BLaER1 (cell line): ENCODE data around the gene CLCA1.

Source experiments
- H3K27ac ChIP-seq: shearing (Covaris generic); formaldehyde crosslinking; 2 replicates; pipeline ENCODE4 v1.8.1; 2022
- H3K27me3 ChIP-seq: shearing (Covaris generic); formaldehyde crosslinking; 2 replicates; pipeline ENCODE4 v1.8.1; 2022
- H3K36me3 ChIP-seq: shearing (Covaris generic); formaldehyde crosslinking; 2 replicates; pipeline ENCODE4 v1.8.1; 2022
- H3K4me1 ChIP-seq: shearing (Covaris generic); formaldehyde crosslinking; 2 replicates; pipeline ENCODE4 v1.8.1; 2022
- H3K4me2 ChIP-seq: shearing (Covaris generic); formaldehyde crosslinking; 2 replicates; pipeline ENCODE4 v1.8.1; 2022
- H3K4me3 ChIP-seq: shearing (Covaris generic); formaldehyde crosslinking; 2 replicates; pipeline ENCODE4 v1.8.1; 2022
- H3K9ac ChIP-seq: shearing (Covaris generic); formaldehyde crosslinking; 2 replicates; pipeline ENCODE4 v1.8.1; 2022
- H3K9me3 ChIP-seq: shearing (Covaris generic); formaldehyde crosslinking; 2 replicates; pipeline ENCODE4 v1.8.1; 2022
- H4K20me1 ChIP-seq: shearing (Covaris generic); formaldehyde crosslinking; 2 replicates; pipeline ENCODE4 v1.8.1; 2022
- Cebpa-rat ChIP-seq: shearing (Covaris generic); IDR thresholded peaks from 2 replicates; pipeline ENCODE4 v1.8.1; 2022

Gene CLCA1

DNA sequence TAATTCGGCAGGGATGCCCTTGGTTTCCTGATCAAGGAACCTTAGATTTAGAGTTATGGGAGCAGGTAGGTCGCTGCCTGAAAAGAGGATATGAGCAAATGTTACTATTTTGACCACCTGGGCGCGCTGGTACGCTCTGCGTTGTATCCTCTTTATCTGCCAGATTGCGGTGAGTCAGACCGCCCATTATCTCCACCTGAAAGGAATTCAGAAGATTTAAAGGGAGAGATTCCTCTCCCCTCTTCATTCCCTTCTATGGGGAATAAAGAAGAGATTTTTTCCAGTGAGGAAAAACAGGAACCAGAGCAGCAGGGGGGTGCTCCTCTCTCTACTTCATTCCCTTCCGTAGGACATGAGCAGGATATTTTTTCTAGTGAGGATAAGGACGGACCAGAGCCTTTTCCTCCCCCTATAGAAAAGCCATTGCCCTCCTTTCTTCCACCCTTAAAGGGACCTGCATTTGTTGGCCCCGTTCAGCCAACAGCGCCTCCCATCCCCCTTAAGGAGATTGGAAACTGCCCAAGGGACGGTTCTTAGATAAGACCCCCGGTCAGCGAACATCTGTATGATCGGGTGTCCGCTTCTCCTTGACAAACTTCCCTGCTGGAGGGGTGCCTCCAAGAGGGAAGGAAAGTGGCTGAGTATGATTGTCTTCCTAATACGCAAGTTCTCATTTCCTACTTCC, 34.1 kb downstream of the CLCA1 start:
- Histone ChIP-seq H3K36me3 (no peaks in the 10 kb centered on the region), H4K20me1 (no peaks in the 10 kb centered on the region), H3K9ac (no peak overlapping the region), H3K4me2 (no peak overlapping the region), H3K9me3 (no peaks in the 10 kb centered on the region), H3K27ac (no peak overlapping the region), H3K4me3 (no peak overlapping the region), H3K4me1 (no peaks in the 10 kb centered on the region), H3K27me3 (no peaks in the 10 kb centered on the region)
- TF ChIP-seq Cebpa-rat: no peak

DNA sequence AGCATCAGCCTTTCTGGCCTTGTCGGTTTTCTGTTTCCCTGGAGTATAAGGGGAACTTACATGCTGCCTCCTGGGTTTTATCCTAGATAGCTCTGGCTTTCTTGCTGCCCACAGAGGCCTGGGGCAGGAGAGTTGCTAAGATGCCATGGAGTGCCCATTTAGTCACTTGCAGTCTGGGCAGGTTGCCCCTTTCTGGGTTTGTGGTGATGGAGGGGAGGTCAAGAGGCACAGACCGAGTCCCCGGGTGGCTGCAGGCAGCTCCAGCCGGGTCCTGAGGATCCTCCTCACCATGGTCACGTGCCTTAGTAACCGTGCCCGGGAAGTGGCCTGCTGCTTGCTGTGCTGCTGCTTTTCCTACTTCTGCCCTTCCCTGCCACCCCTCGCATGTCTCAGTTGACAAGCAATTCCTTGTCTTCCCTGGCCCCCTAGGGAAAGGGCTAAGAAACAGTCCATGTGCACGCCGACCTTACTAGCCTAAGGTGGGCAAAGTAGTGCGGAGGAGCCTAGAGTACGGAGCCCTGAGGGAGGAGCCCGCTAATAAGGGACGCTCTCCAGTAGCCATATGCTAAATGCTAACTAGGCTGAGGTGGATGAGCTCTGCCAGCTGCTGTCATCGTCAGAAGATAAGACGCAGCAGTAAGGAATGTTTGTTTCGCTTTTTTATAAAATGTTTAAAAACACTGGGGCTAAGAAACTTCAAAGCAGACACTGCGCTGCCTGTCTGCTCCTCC, 34.8 kb downstream of the CLCA1 start:
- no peak for TF ChIP-seq Cebpa-rat
- Histone ChIP-seq H3K36me3 (no peaks in the 10 kb centered on the region), H3K27me3 (no peaks in the 10 kb centered on the region), H3K9me3 (no peaks in the 10 kb centered on the region), H3K9ac (no peak overlapping the region), H4K20me1 (no peaks in the 10 kb centered on the region), H3K4me3 (no peak overlapping the region), H3K27ac (no peak overlapping the region), H3K4me1 (no peaks in the 10 kb centered on the region), H3K4me2 (no peak overlapping the region)

DNA sequence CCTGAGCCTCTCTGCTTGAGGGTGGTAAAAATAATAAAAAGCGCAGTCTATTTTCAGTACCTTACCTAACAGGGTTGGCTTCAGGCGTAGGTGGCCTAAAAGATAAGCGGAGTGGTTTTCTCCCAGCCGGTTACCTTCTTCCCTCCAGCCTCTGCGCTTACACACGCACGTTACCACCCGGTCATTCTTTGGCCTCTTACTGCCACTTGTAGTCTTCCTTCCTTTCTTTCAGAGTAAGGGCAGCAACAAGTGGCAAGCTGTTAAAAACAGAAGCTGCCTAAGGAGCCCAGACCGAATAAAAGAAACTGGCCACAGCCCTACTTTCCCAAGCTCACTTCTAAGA, 35.4 kb downstream of the CLCA1 start:
- Histone ChIP-seq H4K20me1 (no peaks in the 10 kb centered on the region), H3K9ac (no peak overlapping the region), H3K36me3 (no peaks in the 10 kb centered on the region), H3K4me2 (no peak overlapping the region), H3K4me1 (no peaks in the 10 kb centered on the region), H3K4me3 (no peak overlapping the region), H3K27ac (no peak overlapping the region), H3K27me3 (no peaks in the 10 kb centered on the region), H3K9me3 (no peaks in the 10 kb centered on the region)
- TF ChIP-seq Cebpa-rat: no peak

DNA sequence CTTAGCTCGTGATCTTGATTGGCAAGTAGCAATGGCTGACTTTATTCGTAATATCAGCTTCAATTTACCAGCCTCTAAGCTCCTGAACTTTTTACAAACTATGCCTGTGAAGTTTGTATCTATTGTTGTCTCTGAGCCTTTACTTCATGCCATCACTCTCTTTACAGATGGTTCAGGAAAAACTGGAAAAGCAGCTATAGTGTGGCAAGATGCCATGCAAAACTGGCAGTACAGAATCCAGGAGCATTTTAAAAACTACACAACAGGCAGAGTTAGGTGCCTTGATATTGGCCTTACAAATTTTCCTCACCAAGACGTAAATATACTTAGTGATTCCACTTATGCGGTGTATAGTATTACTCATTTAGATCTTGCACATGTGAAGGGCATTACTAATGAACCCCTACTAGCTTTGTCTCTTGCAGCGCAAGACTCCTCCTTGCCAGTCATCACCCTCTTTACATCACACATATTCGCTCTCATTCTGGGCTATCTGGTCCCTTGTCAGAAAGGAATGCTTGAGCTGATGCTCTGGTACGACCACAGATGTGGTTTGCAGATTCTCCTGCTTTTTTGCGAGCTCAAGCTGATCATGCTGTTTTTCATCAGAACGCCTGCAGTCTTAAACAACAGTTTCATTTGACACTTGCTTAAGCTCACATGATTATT, 36.3 kb downstream of the CLCA1 start:
- H3K27ac ChIP-seq: no peak overlapping the region

DNA sequence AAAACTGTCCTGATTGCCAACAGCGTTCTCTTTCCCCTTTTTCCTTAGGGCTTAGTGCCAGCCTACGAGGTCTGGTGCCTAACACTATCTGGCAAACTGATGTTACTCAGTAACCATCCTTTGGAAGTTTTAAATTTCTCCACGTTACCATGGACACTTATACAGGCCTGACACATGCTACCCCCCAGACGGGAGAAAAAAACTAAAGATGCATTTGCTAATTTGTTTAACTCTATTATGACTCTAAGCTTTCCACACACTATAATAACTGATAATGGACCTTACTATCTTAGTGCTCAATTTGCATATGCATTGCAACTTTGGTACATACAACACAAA, 36.8 kb downstream of the CLCA1 start:
- Histone ChIP-seq H3K4me1 (no peaks in the 10 kb centered on the region), H3K4me2 (no peak overlapping the region), H4K20me1 (no peaks in the 10 kb centered on the region), H3K36me3 (no peaks in the 10 kb centered on the region), H3K27me3 (no peaks in the 10 kb centered on the region), H3K27ac (no peak overlapping the region), H3K4me3 (no peak overlapping the region), H3K9me3 (no peaks in the 10 kb centered on the region), H3K9ac (no peak overlapping the region)
- TF ChIP-seq Cebpa-rat: no peak

More for the DNA sequence above, 36.3 kb downstream of the CLCA1 start:
- Histone ChIP-seq H4K20me1 (no peaks in the 10 kb centered on the region), H3K36me3 (no peaks in the 10 kb centered on the region), H3K4me3 (no peak overlapping the region), H3K9me3 (no peaks in the 10 kb centered on the region), H3K9ac (no peak overlapping the region), H3K4me1 (no peaks in the 10 kb centered on the region), H3K27me3 (no peaks in the 10 kb centered on the region), H3K4me2 (no peak overlapping the region)
- no peak for TF ChIP-seq Cebpa-rat

DNA sequence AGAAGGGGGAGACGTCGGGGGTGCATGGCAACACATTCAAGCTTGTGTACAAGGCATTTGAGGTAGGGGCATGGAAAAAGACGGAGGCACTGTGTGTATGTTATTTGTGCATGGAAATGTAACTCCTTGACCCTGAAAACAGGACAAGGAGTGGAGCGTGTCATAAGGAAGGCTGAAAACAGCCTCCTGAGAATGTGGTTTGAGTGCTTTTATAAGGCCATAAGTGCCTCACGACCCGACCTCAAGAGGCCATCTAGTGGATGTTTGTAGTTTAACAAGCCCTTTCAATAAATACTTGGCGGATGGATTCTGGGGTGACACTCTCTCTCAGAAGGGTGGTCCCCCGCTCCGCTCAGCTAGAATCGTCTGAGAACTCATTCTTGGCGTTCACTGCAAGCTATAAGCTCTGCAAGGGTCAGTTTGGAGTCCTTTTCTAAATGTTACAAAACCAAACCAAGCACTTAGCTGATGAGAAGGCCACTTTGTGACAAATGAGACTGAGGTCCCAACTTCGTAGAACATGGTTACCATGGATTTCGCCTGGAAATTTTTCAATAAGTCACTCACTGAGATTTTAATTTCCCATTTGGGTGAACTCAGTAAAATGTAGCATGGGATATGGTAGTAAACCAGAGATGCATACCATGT, 39.3 kb downstream of the CLCA1 start:
- Histone ChIP-seq H4K20me1 (no peaks in the 10 kb centered on the region), H3K27me3 (no peaks in the 10 kb centered on the region), H3K9me3 (no peaks in the 10 kb centered on the region), H3K27ac (no peak overlapping the region), H3K4me1 (no peaks in the 10 kb centered on the region), H3K4me2 (no peak overlapping the region), H3K9ac (no peak overlapping the region), H3K4me3 (no peak overlapping the region), H3K36me3 (no peaks in the 10 kb centered on the region)
- TF ChIP-seq Cebpa-rat: no peak

DNA sequence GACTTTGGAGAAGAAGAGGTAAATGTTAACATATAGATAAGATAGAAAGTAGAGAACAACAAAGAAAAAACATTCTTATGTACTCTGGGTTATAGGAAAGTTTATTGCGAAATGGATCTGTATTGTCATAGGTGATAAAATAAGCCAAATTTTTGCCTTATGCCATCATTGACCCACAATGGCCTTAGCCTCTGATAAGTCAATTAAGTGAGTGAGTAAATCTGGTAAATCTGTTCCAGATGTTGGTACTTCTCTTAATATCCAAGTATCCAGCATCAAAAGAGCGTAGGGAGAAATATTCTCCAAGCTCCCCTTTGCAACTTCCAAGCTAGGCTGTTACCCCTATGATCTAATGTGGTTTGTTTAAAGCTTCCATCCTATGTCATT, 39.8 kb downstream of the CLCA1 start:
- H4K20me1 ChIP-seq: no peaks in the 10 kb centered on the region
- no peak overlapping the region for H3K4me3 ChIP-seq
- H3K4me2 ChIP-seq: no peak overlapping the region
- no peak overlapping the region for H3K27ac ChIP-seq
- no peaks in the 10 kb centered on the region for H3K4me1 ChIP-seq
- no peak overlapping the region for H3K9ac ChIP-seq
- H3K36me3 ChIP-seq: no peaks in the 10 kb centered on the region
- no peaks in the 10 kb centered on the region for H3K27me3 ChIP-seq
- no peak for TF ChIP-seq Cebpa-rat
- no peaks in the 10 kb centered on the region for H3K9me3 ChIP-seq

DNA sequence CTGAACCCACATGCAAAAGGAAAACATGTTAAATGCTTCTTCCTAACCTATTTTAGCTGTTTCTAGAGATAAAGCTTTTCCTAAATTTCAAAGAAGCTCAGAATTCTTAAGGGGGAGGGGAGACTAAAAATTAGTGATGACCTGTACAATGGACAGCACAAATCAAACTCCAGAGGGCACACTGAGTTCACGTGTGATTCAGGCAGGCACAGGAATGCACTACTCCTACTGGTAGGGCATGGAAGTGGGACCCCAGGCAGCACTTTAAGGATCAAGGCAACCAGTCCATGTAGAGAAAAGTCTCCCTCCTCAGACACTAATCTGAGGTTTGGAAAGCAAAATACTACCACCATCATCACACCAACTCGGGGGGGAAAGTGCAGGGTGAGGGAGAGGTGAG, 46.9 kb downstream of the CLCA1 start:
- H3K9ac ChIP-seq: no peak overlapping the region
- H3K4me3 ChIP-seq: no peak overlapping the region
- no peaks in the 10 kb centered on the region for H3K36me3 ChIP-seq
- H3K4me2 ChIP-seq: no peak overlapping the region
- H3K27ac ChIP-seq: no peak overlapping the region
- no peaks in the 10 kb centered on the region for H3K27me3 ChIP-seq
- H3K4me1 ChIP-seq: no peaks in the 10 kb centered on the region
- TF ChIP-seq Cebpa-rat: no peak
- no peaks in the 10 kb centered on the region for H3K9me3 ChIP-seq
- no peaks in the 10 kb centered on the region for H4K20me1 ChIP-seq

DNA sequence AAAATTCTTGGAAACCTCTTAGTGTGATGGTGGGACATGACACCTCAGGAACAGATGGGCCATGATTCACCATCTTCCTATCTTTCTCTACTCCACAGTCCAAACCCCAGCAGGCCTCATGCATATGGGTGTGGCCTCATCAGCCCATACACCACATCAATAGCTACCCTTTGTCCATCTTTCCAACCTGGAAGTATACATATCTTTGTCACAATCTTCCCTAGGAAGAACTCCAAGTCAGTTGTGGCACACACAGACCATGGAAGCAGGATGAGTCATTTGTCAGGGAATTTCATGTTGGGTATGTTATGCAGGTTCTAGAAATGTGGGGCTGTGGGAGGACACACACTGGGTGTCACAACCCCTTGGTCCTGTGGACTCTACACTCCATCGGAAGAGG, 47.6 kb downstream of the CLCA1 start:
- H3K36me3 ChIP-seq: no peaks in the 10 kb centered on the region
- H3K27ac ChIP-seq: no peak overlapping the region
- no peak overlapping the region for H3K4me3 ChIP-seq
- no peaks in the 10 kb centered on the region for H3K27me3 ChIP-seq
- H4K20me1 ChIP-seq: no peaks in the 10 kb centered on the region
- H3K4me2 ChIP-seq: no peak overlapping the region
- no peaks in the 10 kb centered on the region for H3K9me3 ChIP-seq
- no peaks in the 10 kb centered on the region for H3K4me1 ChIP-seq
- H3K9ac ChIP-seq: no peak overlapping the region
- no peak for TF ChIP-seq Cebpa-rat

DNA sequence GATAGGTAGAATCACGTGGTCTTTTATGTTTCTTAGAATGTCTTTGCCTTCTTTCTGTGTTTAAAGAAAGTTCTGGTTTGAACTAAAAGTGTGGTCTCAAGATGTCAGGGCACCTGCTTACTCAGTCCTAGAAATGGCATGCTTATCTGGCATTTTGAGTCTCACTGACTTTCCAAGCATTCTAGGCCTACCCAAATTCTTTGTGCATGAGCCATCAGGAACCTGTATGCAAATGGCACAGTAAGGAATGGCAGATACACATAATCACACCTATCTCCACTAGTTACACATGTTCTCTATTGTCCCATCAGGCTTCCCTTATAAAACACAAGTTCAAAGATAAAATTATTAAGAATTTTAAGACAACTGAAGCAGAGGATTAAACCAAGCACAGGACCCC, 48.6 kb downstream of the CLCA1 start:
- Histone ChIP-seq H3K27ac (no peak overlapping the region), H3K4me1 (no peaks in the 10 kb centered on the region), H4K20me1 (no peaks in the 10 kb centered on the region), H3K9ac (no peak overlapping the region), H3K9me3 (no peaks in the 10 kb centered on the region), H3K27me3 (no peaks in the 10 kb centered on the region), H3K36me3 (no peaks in the 10 kb centered on the region), H3K4me2 (no peak overlapping the region), H3K4me3 (no peak overlapping the region)
- no peak for TF ChIP-seq Cebpa-rat
